ENCODE data around the gene GRK6. TPM values are rescaled to one million over a fixed set of nuclear protein-coding genes. Genes with fewer than 3 reads are reported as not detected.

The GRK6 gene
- 19.5 and 33.2 TPM in 2 replicates for total RNA-seq

DNA sequence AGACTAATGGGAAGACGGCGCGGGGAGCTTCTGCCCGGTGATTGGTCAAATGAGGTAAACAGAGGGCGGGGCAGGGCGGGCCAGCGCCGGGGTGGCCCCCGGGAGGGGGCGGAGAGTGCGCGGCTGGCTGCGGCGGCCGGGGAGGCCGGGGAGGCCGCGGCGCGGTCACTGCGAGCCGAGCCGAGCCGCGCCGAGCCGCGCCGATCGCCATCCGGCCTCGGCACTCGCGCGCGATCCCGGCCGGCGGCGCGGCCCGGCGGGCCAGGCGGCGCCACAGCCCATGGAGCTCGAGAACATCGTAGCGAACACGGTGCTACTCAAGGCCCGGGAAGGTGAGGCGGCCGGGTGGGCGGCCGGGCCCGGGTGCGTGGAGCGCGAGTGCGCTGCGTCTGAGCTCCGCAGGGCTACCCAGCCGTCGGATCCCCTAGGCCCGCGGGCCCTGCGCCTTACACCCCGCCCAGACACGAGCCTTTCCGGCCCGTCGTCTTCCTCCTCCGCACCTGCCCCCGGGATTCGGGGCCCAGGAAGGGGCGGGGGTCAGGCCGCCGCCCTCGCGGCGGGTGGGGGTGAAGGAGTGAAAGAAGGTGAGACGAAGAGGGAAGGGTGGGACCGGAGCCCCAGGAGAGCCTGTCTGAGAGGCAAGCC lies at the start of gene GRK6:
GRK6 (plus strand) TSS at position 111 of the 645 bp plus-strand sequence; CDS start at position 281, 170 bp downstream.

DNA sequence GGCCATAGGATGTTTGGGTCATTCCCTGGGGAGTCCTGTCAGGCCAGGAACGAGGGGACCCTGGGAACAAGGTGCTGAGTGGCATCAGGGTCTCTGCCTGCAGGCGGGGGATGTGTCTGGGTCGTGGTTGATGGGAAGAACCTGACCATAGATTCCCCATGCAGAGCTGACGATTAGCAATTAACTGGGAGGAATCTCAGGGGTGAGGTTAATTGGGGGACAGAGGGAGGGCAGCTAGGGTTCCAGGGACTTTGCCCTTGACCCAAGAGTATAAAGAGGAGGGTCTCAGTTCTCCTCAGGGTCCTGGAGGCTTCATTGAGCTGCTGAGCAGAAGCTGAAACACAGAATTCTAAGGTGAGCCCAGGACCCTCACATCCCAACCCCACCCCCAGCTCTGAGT lies 42.3 kb upstream of the GRK6 start, which contains the start of gene SLC34A1:
SLC34A1 (plus strand) TSS at position 301 of the 400 bp plus-strand sequence. CDS start 1,308 bp downstream, outside the sequence.

DNA sequence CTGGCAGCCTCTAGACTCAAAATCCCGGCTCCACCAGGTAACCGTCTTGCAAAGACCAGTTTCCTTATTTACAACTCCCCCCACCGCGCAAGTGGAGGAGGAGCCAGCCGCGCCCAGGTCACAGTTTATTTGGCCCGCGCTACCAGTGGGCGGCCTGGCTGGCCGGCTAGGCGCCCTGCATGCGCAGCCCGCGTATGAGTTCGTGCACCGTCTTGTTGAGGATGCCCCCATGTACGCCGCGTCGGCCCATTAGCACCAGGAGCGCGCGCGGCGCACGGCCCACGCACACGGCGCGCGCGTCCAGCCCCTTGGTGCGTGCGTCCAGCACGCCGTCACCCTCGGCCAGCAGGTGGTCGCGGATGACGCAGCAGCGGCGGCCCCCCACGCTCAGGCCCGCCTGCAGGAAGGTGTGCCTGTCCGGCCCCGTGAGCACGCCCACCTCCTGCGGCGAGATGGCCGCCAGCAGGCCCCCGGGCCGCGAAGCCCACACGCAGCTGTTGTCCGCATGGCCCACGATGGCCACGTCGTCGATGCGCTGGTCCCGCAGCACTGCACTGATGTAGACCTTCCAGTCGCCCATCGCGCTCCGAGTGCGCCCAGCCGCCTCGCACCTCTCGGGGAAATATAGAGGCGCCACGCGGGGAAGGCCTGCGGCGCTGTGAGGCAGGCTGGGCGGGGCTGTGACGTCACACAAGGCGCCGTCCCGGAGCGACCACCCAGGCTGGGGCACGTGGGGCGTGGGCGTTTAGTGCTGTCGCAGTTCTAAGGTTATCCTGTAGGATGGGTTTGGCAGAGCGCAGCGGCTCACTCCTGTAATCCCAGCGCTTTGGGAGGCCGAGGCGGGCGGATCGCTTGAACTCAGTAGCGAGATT lies 26.2 kb upstream of the GRK6 start, which contains the start of gene PFN3:
PFN3 (minus strand) TSS at position 665 of the 872 bp plus-strand sequence; CDS start at position 580, 85 bp downstream.

DNA sequence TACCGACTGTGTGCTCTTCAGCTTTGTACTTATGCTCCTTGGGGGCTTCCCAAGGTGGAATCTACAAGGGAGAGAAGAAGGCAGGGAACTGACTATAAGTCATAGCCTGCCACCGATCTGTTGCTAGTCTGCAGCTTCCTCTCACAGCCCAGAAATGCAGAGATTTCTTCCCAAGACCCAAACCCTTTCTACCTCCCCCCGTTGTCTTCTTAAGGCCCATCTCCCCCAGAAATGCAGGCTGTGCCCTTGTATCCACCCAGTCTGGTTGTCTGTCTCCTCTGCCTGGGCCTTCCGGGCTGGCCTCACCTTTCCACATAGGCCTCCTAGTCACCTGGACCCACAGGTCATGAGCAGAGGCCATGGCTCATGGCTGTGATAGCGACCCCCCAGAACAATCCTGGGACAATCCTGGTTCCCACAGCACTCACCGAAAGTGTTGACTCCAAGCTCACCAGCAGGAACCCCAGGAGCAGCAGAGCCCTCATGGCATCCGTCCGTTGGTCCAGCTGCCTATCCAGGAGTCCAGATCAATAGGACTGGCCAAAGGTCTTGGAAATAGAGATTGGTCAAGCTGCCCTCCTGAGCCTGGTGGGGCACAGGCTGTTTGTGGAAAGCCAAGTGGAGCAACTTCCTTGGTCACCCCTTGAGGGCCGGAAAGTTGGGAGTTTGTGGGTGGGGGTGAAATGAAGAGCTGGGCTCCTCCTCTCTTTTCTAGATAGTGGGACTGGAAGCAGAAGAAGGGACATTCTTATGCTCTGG lies 17.3 kb upstream of the GRK6 start, which contains the start of gene F12:
F12 (minus strand) TSS at position 522 of the 759 bp plus-strand sequence; CDS start at position 485, 37 bp downstream.

DNA sequence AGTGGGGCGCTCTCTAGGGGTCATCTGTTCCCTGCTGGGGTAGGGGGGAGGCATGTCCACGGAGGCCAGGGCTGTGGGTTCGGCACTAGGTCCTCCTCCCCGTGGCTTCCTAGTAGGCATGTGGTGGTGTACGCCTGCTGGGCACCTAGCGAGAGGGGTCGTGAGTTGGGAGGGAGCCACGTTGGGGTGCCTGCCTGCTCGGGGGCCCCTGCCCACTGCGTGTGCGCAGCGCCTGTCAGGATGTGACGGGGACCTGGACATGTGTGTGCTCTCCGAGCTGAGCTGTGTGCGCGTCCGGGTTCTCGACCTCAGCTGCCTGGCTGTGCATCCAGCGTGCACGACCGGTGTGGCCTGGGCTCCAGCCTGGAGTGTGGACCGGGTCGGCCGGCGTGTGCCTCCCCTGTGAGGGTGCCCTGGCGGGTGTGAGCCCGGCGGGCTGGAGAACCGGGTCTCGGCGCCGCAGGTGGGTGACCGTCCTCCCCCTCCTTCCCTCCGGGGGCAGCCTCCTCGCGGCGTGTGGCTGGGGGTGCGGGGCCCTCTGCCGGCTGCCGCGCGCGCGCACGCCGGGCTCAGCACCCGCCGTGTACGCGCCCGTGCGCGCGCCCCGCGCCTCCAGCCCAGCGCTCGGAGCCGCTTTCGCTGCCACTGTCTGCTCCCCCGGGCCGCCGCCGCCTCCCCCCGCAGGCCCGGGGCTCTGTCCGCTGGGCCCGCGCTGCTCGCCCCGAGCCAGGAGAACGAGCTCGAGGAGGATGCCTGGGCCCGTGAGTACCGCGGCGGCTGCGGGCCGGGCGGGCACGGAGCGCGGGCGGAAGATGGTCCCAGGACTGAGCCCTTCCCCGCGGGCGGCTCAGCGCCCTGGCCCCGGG lies 20.0 kb downstream of the GRK6 start, which contains the start of gene PRR7:
PRR7 (plus strand) TSS at position 615 of the 866 bp plus-strand sequence. CDS start 8,254 bp downstream, outside the sequence.

DNA sequence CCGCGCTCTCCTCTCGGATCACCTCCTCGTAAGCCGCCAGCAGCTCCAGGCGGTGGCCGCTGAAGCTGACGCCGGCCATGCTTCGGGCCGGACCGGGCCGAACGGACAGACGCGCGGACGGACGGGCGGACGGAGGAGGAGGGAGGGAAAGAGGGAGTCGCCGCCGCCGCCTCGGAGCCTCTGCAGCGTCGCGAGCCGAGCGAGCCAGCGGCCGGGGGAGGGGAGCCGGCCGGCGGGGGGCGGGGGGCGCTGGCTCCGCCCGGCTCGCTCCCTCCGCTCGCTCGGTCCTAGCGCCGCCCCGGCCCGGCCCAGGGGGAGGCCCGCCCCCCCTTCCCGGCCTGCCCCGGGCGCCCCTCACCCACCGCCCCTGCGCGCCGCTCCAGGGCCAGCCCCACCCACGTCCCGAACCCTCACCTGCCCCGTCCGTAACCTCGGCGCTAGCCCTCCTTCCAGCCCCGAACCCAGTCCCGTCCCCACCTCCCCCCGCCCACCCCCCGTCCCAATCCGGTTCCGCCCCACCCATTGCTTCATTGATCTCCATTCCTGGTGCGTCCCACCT lies 47.0 kb downstream of the GRK6 start, which contains the start of gene DBN1:
DBN1 (minus strand) TSS at position 192 of the 559 bp plus-strand sequence; CDS start at position 79, 113 bp downstream.

Other genes starting within 250 kb of the GRK6 start
- 9.9 and 11.9 TPM in 2 replicates for gene RAB24, start 123.0 kb upstream of the GRK6 start, total RNA-seq
- gene PRELID1, start 122.9 kb upstream of the GRK6 start, total RNA-seq, result 115 and 123 TPM in 2 replicates
- 8.8 and 15.4 TPM in 2 replicates for gene MXD3, start 114.8 kb upstream of the GRK6 start, total RNA-seq
- gene LMAN2, start 75.0 kb upstream of the GRK6 start, total RNA-seq, result 263 and 352 TPM in 2 replicates
- 2.5 and 4.4 TPM in 2 replicates for gene RGS14, start 68.8 kb upstream of the GRK6 start, total RNA-seq
- not detected in 2 replicates for gene SLC34A1, start 42.2 kb upstream of the GRK6 start, total RNA-seq
- gene PFN3, start 26.0 kb upstream of the GRK6 start, total RNA-seq, result 1.1 TPM in 1 of 2 replicates, not detected in the other
- 0.37 and 0.39 TPM in 2 replicates for gene F12, start 17.1 kb upstream of the GRK6 start, total RNA-seq
- gene PRR7, start 20.1 kb downstream of the GRK6 start, total RNA-seq, result 26.1 and 33.8 TPM in 2 replicates
- gene DBN1, start 47.0 kb downstream of the GRK6 start, total RNA-seq, result 160 and 173 TPM in 2 replicates
- gene PDLIM7, start 70.9 kb downstream of the GRK6 start, total RNA-seq, result 63.9 and 69.4 TPM in 2 replicates
- gene DOK3, start 83.2 kb downstream of the GRK6 start, total RNA-seq, result 1.1 and 1.4 TPM in 2 replicates
- 55.5 and 90.4 TPM in 2 replicates for gene DDX41, start 90.3 kb downstream of the GRK6 start, total RNA-seq
- 29.4 and 30.7 TPM in 2 replicates for gene FAM193B, start 127.9 kb downstream of the GRK6 start, total RNA-seq
- gene TMED9, start 165.5 kb downstream of the GRK6 start, total RNA-seq, result 59.2 and 66.5 TPM in 2 replicates
- 23.1 and 26.6 TPM in 2 replicates for gene B4GALT7, start 173.5 kb downstream of the GRK6 start, total RNA-seq